HG03439 (cell line): ENCODE measurements around the gene PRKRIP1.
"Not testable (repeated sequence)": the region's sequence is repeated elsewhere in the genome, so short reads cannot be mapped to it uniquely, and the experiment has no call there.

Experiments
- ATAC-seq: cut with Tn5 transposase; IDR thresholded peaks from one replicate; pipeline ENCODE4 v1.9.1; 2021; ENCODE audit warnings: mild to moderate bottlenecking, moderate library complexity; ENCODE audit not compliant: unreplicated experiment

The PRKRIP1 gene

DNA sequence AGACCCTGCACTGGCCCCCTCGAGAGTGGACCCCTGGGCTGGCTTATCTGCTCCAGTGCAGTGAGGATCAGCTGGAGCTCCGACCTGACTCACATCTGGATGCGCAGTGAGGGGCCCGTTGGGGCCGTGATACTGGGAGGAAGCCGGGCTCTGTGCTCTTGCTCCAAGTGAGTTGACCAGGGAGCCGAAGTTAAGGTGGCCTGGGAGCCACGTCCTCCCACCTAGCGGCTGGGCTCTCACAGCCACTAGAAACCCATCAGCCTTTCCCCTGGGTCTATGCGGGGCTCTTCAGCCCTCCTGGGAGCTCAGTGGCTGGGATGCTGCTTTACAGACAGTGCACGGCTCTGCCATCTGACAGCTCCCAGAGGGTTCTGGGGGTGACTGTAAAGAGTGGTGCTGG, 59.4 kb downstream of the PRKRIP1 start:
- no peak for ATAC-seq

- no peak for ATAC-seq
Observed at GRCh38 chr7:102456327-102456726, 60.2 kb downstream of the PRKRIP1 start.

GRCh38 chr7:102457352-102457924, 61.3 kb downstream of the PRKRIP1 start:
- ATAC-seq = no peak

GRCh38 chr7:102459221-102459844, 63.2 kb downstream of the PRKRIP1 start:
- no peak for ATAC-seq

GRCh38 chr7:102460467-102460866, 64.3 kb downstream of the PRKRIP1 start:
- no peak for ATAC-seq

- ATAC-seq = peak; percentile 1
Observed at GRCh38 chr7:102463841-102464576, 67.8 kb downstream of the PRKRIP1 start.

GRCh38 chr7:102464577-102465280, 68.6 kb downstream of the PRKRIP1 start, which contains the start of the genes ALKBH4 and LRWD1:
TSS of gene ALKBH4 (minus strand) at chr7:102464863. CDS start at chr7:102464836, 27 bp downstream.
TSS of gene LRWD1 (plus strand) at chr7:102464984. CDS start at chr7:102465081, 97 bp downstream.
- ATAC-seq = peak; percentile 90

DNA sequence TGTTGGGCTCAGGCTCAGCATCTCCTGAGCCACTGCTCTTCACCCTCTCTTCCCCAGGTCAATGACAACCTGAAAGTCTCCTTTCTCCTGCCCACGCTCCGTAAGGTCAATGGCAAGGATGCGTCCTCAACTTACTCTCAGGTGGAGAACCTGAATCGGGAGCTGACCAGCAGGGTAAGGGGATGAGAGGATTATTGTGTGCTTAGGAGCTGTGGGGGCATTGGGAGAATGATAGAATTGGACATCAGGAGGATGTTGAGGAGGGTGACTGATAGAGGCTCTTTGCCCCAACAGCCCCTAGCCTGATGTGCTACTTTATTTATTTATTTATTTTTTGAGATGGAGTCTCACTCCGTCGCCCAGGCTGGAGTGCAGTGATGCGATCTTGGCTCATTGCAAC, 69.9 kb downstream of the PRKRIP1 start:
- no peak for ATAC-seq

DNA sequence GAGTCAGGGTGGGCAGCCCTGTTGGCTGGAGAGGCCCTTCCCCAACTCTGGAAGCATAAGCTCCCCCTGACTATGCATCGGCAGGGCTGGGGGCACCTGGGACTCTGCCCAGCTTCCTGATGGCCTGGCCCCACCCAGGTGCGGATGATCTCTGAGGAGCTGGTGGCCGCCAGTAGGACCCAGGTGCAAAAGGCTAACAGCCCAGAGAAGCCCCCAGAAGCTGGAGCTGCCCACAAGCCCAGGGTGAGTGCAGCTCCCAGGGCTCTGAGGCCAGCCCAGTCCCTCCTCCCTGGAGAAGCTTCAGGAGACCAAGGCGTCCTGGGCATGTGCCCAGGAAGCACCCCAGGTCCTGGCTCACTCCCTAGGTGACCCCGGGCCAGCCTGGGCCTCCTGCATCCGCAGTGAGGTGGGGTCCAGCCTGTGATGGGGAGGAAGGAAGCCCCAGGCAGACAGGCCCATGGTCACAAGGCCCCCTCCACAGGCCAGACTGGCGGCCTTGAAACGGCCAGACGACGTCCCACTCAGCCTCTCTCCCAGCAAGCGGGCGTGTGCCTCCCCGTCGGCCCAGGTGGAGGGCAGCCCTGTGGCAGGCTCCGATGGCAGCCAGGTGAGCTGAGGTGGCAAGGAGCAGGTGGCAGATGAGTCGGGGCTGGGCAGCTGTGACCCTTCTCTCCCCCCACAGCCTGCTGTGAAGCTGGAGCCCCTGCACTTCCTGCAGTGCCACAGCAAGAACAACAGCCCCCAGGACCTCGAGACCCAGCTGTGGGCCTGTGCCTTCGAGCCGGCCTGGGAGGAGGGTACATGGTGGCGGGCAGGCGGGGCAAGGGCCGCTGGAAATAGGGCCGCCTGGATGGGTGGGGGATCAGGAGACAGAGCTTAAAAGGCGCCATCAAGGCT, 71.7 kb downstream of the PRKRIP1 start:
- no peak for ATAC-seq

DNA sequence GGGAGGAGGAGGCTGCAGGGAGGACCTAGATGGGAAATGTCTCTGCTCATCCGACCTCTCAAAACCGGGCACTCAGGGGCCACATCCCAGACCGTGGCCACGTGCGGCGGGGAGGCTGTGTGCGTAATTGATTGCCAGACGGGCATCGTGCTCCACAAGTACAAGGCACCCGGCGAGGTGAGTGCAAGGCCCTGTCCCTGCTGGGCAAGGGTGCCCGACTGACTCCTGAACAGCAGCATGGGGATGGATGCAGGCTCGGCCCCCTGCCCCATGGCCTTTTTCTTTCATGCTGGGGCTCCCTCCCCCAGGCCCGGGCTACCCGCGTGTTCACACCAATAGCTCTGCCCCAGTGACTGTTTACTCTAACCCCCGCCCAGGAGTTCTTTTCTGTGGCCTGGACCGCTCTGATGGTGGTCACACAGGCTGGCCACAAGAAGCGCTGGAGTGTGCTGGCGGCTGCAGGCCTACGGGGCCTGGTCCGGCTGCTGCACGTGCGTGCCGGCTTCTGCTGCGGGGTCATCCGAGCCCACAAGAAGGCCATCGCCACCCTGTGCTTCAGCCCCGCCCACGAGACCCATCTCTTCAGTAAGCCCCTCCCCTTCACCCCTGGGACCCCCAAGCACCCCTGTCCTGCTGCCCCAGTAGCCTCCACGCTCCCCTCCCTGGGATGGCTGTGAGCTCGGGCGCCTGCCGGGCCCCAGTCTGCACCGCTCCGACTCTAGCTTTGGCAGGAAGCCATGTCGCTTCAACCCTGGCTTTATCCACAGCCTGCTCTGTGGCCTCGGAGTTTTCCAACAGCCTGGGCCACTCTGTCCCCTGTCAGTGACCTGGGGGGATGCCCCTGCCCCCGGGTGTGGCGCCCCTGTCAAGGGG, 72.6 kb downstream of the PRKRIP1 start:
- no peak for ATAC-seq

- no peak for ATAC-seq
Observed at GRCh38 chr7:102469351-102469971, 73.3 kb downstream of the PRKRIP1 start.

GRCh38 chr7:102469972-102470825, 74.0 kb downstream of the PRKRIP1 start:
- ATAC-seq = no peak

DNA sequence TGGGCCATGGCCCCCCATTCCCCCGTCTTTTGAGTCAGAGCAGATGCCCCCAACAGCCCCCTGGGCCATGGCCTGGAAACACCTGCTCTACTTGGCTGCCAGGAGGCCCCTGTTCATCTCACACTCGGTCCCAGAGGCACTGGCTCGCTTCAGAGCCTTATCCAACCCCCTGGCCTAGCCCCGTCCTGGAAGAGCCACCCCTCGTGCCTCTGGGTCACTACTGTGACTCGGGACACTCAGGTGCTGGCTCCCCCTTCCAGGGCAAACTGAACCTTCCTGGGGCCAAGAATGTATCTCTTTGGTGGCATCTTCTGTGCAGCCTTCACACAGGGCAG, 75.6 kb downstream of the PRKRIP1 start:
- no peak for ATAC-seq

GRCh38 chr7:102472126-102473041, 76.2 kb downstream of the PRKRIP1 start:
- ATAC-seq = no peak

GRCh38 chr7:102473271-102473991, 77.3 kb downstream of the PRKRIP1 start:
- ATAC-seq = no peak

GRCh38 chr7:102474116-102474515, 78.0 kb downstream of the PRKRIP1 start:
- ATAC-seq = not testable (repeated sequence)
